ENCODE results near the gene DIABLO. TPM values are rescaled to one million over a fixed set of nuclear protein-coding genes. Genes with fewer than 3 reads are reported as not detected.

The DIABLO gene
- total RNA-seq, 1 experiment from 2014 or later: 60.1 TPM

- Histone ChIP-seq H3K9ac (ENCODE audit: low read length) (no peak overlapping the region), H3K9me2 (ENCODE audit: insufficient read depth) (no peaks in the 10 kb centered on the region), H3K36me3 (ENCODE audit: control insufficient read depth in 1 of 2, insufficient read depth in 2 of 2, low read length in 2 of 2) (peaks cover 40 to 48% of the 10 kb centered on the region in 2 experiments), H3K9me3 (ENCODE audit: control insufficient read depth in 1 of 2, insufficient read depth in 1 of 2, low read depth in 1 of 2, low read length in 2 of 2) (no peaks in the 10 kb centered on the region), H3K4me2 (ENCODE audit: low read length) (no peak overlapping the region), H2AFZ (ENCODE audit: low read depth, low read length, poor library complexity, severe bottlenecking) (no peak overlapping the region), H3K27me3 (ENCODE audit: insufficient read depth, low read length) (no peaks in the 10 kb centered on the region), H3K4me3 (replicated peaks in 1 of 2; ENCODE audit: low read depth in 1 of 2, low read length in 2 of 2) (no peak overlapping the region), H4K20me1 (ENCODE audit: insufficient read depth) (no peaks in the 10 kb centered on the region), H3K79me2 (ENCODE audit: insufficient read depth, low read length) (peaks cover 40% of the 10 kb centered on the region), H3K4me1 (ENCODE audit: control insufficient read depth in 1 of 2, insufficient read depth in 2 of 2, low read length in 2 of 2) (no peaks in the 10 kb centered on the region), H3K27ac (ENCODE audit: low read depth, low read length) (no peak overlapping the region)
- ChIA-PET CTCF (interaction anchor here (0.6 kb wide), 1 partner anchor 25 kb away, joined by 3 read pairs; no protein-coding TSS in a partner anchor), RAD21 (ENCODE audit: low non-redundant PET in 1 of 2, low total read pairs in 2 of 2, uncharacterized antibody in 2 of 2, unreplicated experiment in 2 of 2) (no interaction called here), POLR2A (no interaction called here)
- TF ChIP-seq TCF7L2 (IDR thresholded peaks at IDR 0.05; ENCODE audit: borderline replicate concordance, extremely low read depth, insufficient read depth, insufficient read length) (no peak), ATF3 (IDR thresholded peaks at IDR 0.05) (no peak)
- ATAC-seq (no peak; the same call in 1 of the 2 replicates), DNase-seq (ENCODE audit: low read depth, low spot score) (no peak)
- BruUV-seq (replicated peaks): no TSS peak
- intact Hi-C loops (cut with micrococcal nuclease): no loop called here
Measured at GRCh38 chr12:122215771-122216170, 10.1 kb downstream of the DIABLO start.

GRCh38 chr12:122208073-122208820 lies 17.6 kb downstream of the DIABLO start:
- H3K4me1 ChIP-seq (ENCODE audit: control insufficient read depth in 1 of 2, insufficient read depth in 2 of 2, low read length in 2 of 2): peaks cover 0 to 23% of the 10 kb centered on the region in 2 experiments; a peak in 2 of 4 replicates
- intact Hi-C loops (cut with micrococcal nuclease): no loop called here
- H3K9me3 ChIP-seq (ENCODE audit: control insufficient read depth in 1 of 2, insufficient read depth in 1 of 2, low read depth in 1 of 2, low read length in 2 of 2): no peaks in the 10 kb centered on the region
- RAD21 ChIA-PET (ENCODE audit: low non-redundant PET in 1 of 2, low total read pairs in 2 of 2, uncharacterized antibody in 2 of 2, unreplicated experiment in 2 of 2): no interaction called here
- DNase-seq (ENCODE audit: low read depth, low spot score) (no peak), ATAC-seq (no peak)
- BruUV-seq (replicated peaks): TSS peak; percentile 39
- POLR2A ChIA-PET: interaction anchor here (0.9 kb wide), 1 partner anchor 145 kb away, joined by 3 read pairs; no protein-coding TSS in a partner anchor
- H3K79me2 ChIP-seq (ENCODE audit: insufficient read depth, low read length): peaks cover 14% of the 10 kb centered on the region
- H2AFZ ChIP-seq (ENCODE audit: low read depth, low read length, poor library complexity, severe bottlenecking): no peak overlapping the region
- no peaks in the 10 kb centered on the region for H4K20me1 ChIP-seq (ENCODE audit: insufficient read depth)
- no peak overlapping the region for H3K4me2 ChIP-seq (ENCODE audit: low read length)
- H3K9me2 ChIP-seq (ENCODE audit: insufficient read depth): no peaks in the 10 kb centered on the region
- H3K27ac ChIP-seq (ENCODE audit: low read depth, low read length): no peak overlapping the region
- peaks cover 31 to 34% of the 10 kb centered on the region in 2 experiments for H3K36me3 ChIP-seq (ENCODE audit: control insufficient read depth in 1 of 2, insufficient read depth in 2 of 2, low read length in 2 of 2)
- no peak overlapping the region for H3K9ac ChIP-seq (ENCODE audit: low read length)
- CTCF ChIA-PET: no interaction called here
- TF ChIP-seq ELF1 (IDR thresholded peaks at IDR 0.05; ENCODE audit: borderline replicate concordance, low read depth): no peak
- no peak for TF ChIP-seq SIN3A (IDR thresholded peaks at IDR 0.05; ENCODE audit: low read depth)
- TF ChIP-seq CTCF (IDR thresholded peaks at IDR 0.05 in 2 of 3, conservative IDR thresholded peaks at IDR 0.05 in 1 of 3; ENCODE audit: borderline replicate concordance in 1 of 3, insufficient read depth in 1 of 3, low read depth in 2 of 3, low read length in 2 of 3): no peak
- no peak for TF ChIP-seq CBX3 (IDR thresholded peaks at IDR 0.05; ENCODE audit: low read depth)
- TF ChIP-seq TCF7L2 (IDR thresholded peaks at IDR 0.05; ENCODE audit: borderline replicate concordance, extremely low read depth, insufficient read depth, insufficient read length): no peak
- TF ChIP-seq YY1 (IDR thresholded peaks at IDR 0.05; ENCODE audit: extremely low read depth, insufficient replicate concordance, low read depth, low read length): no peak
- no peak for TF ChIP-seq ZFX (IDR thresholded peaks at IDR 0.05)
- H3K4me3 ChIP-seq (replicated peaks in 1 of 2; ENCODE audit: low read depth in 1 of 2, low read length in 2 of 2): no peak overlapping the region
- no peaks in the 10 kb centered on the region for H3K27me3 ChIP-seq (ENCODE audit: insufficient read depth, low read length)

Data from HCT116 (cell line).